Mucosa of descending colon (tissue), 3 donors: Measurements from ENCODE around the gene MMP27. TPM values are rescaled to one million over a fixed set of nuclear protein-coding genes. Genes with fewer than 3 reads are reported as not detected.

Source experiments
- total RNA-seq, 3 donors: library from RNA; stranded (reverse); fragmentation: NEBNext Ultra II Directional in 2 of 3; extraction: Animal tissue kit (Norgen Biotek cat#: 25700) in 2 of 3; gene quantifications; one replicate each; pipeline versions ENCODE4 v1.2.1 to v1.2.4, GENCODE V29; 2021 to 2023
- donor health status: DM: no; HTN: no; CAD: no; lungs with moderate emphysema.
- donor health status: DM: no; HTN: no; CAD: no.
- donor health status: DM: no; HTN: yes; CAD: no.

Gene MMP27
- total RNA-seq, 3 donors from 2014 or later: 0.16 TPM; not detected in 2

Other genes starting within 250 kb of the MMP27 start
- gene MMP7, start 175.0 kb downstream of the MMP27 start, total RNA-seq: not detected
- not detected for gene MMP20, start 80.4 kb downstream of the MMP27 start, total RNA-seq
- not detected for gene MMP8, start 19.2 kb upstream of the MMP27 start, total RNA-seq
- gene MMP10, start 74.9 kb upstream of the MMP27 start, total RNA-seq: under 1 TPM in 1 of 3 donors, not detected in 2; 0.16 TPM
- gene MMP1, start 92.4 kb upstream of the MMP27 start, total RNA-seq: under 1 TPM; 0.20 to 0.67 (median 0.47) TPM
- gene MMP3, start 137.8 kb upstream of the MMP27 start, total RNA-seq: 1 to 10 TPM in 1 of 3 donors, under 1 TPM in 1, not detected in 1; 0.47 to 1.3 TPM
- gene MMP12, start 169.2 kb upstream of the MMP27 start, total RNA-seq: 10 to 100 TPM in 1 of 3 donors, 1 to 10 TPM in 2; 2.7 to 17.5 (median 5.4) TPM
- not detected for gene MMP13, start 250.0 kb upstream of the MMP27 start, total RNA-seq